Vagina (tissue), 2 donors: Measurements from ENCODE around the gene ADCY1. TPM values are rescaled to one million over a fixed set of nuclear protein-coding genes. Genes with fewer than 3 reads are reported as not detected.

ENCODE experiments used
- DNase-seq, 2 donors: peaks; one replicate each; pipeline ENCODE4 v3.0.0-alpha.2; 2017; ENCODE audit errors: extremely low spot score in 2 of 2
- H3K27ac ChIP-seq: fragments of 200-600 bp; sonication (generic); one replicate; pipeline ENCODE4 v1.5.1; 2019
- H3K27me3 ChIP-seq: fragments of 200-600 bp; sonication (generic); one replicate; pipeline ENCODE4 v1.5.1; 2019
- H3K36me3 ChIP-seq, 2 donors: fragments of 200-600 bp; sonication (generic); one replicate each; pipeline ENCODE4 v1.5.1; 2017 to 2019
- H3K4me1 ChIP-seq: fragments of 200-600 bp; sonication (generic); one replicate; pipeline ENCODE4 v1.5.1; 2019
- H3K4me3 ChIP-seq, 2 donors: fragments of 200-600 bp; sonication (generic); 1 replicate in 1 of 2; 2 replicates in 1 of 2; pipeline ENCODE4 v1.5.1; 2016 to 2019
- H3K9me3 ChIP-seq: fragments of 200-600 bp; sonication (generic); one replicate; pipeline ENCODE4 v1.5.1; 2019
- POLR2A ChIP-seq, 2 donors: fragments of 450-650 bp; IDR thresholded peaks; one replicate each; pipeline ENCODE4 v1.6.1; 2017; ENCODE audit warnings: antibody characterized with exemption in 2 of 2, mild to moderate bottlenecking in 2 of 2, moderate library complexity in 2 of 2
- POLR2AphosphoS5 ChIP-seq, 2 donors: sonication (generic); formaldehyde crosslinking; IDR thresholded peaks; one replicate each; pipeline ENCODE4 v1.9.0; 2017; ENCODE audit warnings: antibody characterized with exemption in 2 of 2, mild to moderate bottlenecking in 2 of 2, low read depth in 1 of 2; ENCODE audit not compliant: insufficient read depth in 1 of 2
- intact Hi-C: fragments of 100-400 bp; cut with DNase I; formaldehyde crosslinking; loops from one replicate; pipeline ENCODE4 v1.15.1; 2023
- total RNA-seq: library from RNA; depleted of rRNA; stranded (reverse); fragments of >200 nt; gene quantifications from one replicate; pipeline ENCODE4 v1.2.3, GENCODE V29; 2016
- TF ChIP-seq, protein P1 (sequence below), 3 experiments: fragments of 450-650 bp in 2 of 3; fragments of 200-600 bp in 1 of 3; sonication (generic) in 1 of 3; IDR thresholded peaks; one replicate each; pipeline ENCODE4 v1.5.1; 2017 to 2019; ENCODE audit warnings: antibody characterized with exemption in 3 of 3, mild to moderate bottlenecking in 2 of 3, moderate library complexity in 2 of 3

ADCY1 gene
- total RNA-seq, 1 donor from 2014 or later = 2.5 TPM

DNA sequence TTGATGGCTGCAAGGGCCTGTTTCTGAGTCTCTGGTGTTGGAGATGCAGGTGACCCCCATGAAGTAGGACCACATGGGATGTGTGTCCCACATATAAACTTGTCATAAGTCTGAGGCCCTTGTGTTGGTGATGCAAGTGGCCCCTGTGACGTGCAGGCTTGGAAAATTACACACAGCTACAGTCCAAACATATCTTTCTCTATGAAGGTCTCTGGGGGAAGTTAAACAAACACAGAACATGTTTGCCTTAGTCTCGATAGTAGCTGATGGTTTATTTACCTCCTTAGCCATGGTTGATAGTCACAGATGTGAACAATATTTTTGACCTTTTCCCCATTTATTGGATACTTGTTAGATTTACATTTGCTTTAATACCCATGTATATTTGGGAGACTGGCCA lies 64.7 kb downstream of the ADCY1 start:
- H3K9me3 ChIP-seq = no peaks in the 10 kb centered on the region
- H3K4me3 ChIP-seq = no peak overlapping the region
- H3K27ac ChIP-seq = no peak overlapping the region
- DNase-seq = no peak
- intact Hi-C loops = no loop called here
- TF ChIP-seq POLR2A (IDR thresholded peaks at IDR 0.05) (no peak), POLR2AphosphoS5 (IDR thresholded peaks at IDR 0.05; ENCODE audit: insufficient read depth in 1 of 2, low read depth in 1 of 2) (no peak)
- TF ChIP-seq, protein P1, sequence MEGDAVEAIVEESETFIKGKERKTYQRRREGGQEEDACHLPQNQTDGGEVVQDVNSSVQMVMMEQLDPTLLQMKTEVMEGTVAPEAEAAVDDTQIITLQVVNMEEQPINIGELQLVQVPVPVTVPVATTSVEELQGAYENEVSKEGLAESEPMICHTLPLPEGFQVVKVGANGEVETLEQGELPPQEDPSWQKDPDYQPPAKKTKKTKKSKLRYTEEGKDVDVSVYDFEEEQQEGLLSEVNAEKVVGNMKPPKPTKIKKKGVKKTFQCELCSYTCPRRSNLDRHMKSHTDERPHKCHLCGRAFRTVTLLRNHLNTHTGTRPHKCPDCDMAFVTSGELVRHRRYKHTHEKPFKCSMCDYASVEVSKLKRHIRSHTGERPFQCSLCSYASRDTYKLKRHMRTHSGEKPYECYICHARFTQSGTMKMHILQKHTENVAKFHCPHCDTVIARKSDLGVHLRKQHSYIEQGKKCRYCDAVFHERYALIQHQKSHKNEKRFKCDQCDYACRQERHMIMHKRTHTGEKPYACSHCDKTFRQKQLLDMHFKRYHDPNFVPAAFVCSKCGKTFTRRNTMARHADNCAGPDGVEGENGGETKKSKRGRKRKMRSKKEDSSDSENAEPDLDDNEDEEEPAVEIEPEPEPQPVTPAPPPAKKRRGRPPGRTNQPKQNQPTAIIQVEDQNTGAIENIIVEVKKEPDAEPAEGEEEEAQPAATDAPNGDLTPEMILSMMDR (IDR thresholded peaks at IDR 0.05) = no peak
- H3K4me1 ChIP-seq = no peaks in the 10 kb centered on the region
- H3K27me3 ChIP-seq = no peaks in the 10 kb centered on the region
- H3K36me3 ChIP-seq = no peaks in the 10 kb centered on the region

DNA sequence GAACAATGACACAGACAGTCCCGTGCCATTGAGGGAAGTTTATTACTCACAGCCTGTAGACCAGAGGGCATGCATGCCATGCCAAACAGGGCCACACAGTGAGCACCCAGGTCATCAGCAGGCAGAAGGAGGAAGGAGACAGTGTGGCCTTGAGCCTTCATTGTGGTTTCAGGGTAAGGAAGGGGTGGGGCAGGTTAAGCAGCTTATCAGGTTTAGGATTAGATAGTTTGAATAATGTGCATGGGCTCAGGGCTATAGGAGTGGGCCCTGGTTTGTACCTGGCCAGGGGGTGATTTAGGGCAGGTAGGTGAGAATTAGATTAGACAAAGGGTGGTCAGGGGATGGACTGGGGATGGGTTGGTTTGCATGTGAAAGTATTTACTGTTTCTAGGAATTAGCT lies 67.9 kb downstream of the ADCY1 start:
- Histone ChIP-seq H3K36me3 (no peaks in the 10 kb centered on the region), H3K9me3 (no peaks in the 10 kb centered on the region), H3K27ac (no peak overlapping the region), H3K4me3 (no peak overlapping the region), H3K27me3 (no peaks in the 10 kb centered on the region), H3K4me1 (no peaks in the 10 kb centered on the region)
- intact Hi-C loops = no loop called here
- peak in 1 of 2 donors; percentile 67 for DNase-seq
- TF ChIP-seq, protein P1 (IDR thresholded peaks at IDR 0.05) = no peak
- no peak for TF ChIP-seq POLR2AphosphoS5 (IDR thresholded peaks at IDR 0.05; ENCODE audit: insufficient read depth in 1 of 2, low read depth in 1 of 2)
- no peak for TF ChIP-seq POLR2A (IDR thresholded peaks at IDR 0.05)

DNA sequence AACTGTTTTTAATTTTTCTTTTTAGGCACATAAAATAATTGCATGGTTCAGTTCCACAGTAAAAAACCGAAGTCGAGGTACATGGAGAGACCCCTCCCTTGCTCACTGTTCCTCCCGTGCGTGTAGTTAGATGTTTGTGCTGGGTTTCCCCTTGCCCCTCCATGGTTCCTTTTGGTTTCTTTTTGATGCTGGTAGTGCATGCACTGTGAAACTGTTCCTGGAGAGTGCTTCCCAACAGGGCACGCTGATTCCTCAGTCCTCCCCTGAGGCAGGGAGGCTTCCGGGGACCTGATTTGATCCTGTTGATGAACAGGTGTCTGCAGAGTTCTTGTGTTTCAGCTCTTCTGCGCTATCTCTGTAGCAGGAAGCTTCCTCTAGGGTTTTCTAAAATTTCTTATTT lies 69.5 kb downstream of the ADCY1 start:
- H3K4me3 ChIP-seq = no peak overlapping the region
- H3K36me3 ChIP-seq = no peaks in the 10 kb centered on the region
- H3K27me3 ChIP-seq = no peaks in the 10 kb centered on the region
- DNase-seq = peak; percentile 64 to 84
- H3K27ac ChIP-seq = no peak overlapping the region
- H3K4me1 ChIP-seq = no peaks in the 10 kb centered on the region
- H3K9me3 ChIP-seq = no peaks in the 10 kb centered on the region
- intact Hi-C loops = no loop called here
- TF ChIP-seq POLR2AphosphoS5 (IDR thresholded peaks at IDR 0.05; ENCODE audit: insufficient read depth in 1 of 2, low read depth in 1 of 2) (no peak), POLR2A (IDR thresholded peaks at IDR 0.05) (no peak)
- TF ChIP-seq, protein P1 (IDR thresholded peaks at IDR 0.05) = no peak

DNA sequence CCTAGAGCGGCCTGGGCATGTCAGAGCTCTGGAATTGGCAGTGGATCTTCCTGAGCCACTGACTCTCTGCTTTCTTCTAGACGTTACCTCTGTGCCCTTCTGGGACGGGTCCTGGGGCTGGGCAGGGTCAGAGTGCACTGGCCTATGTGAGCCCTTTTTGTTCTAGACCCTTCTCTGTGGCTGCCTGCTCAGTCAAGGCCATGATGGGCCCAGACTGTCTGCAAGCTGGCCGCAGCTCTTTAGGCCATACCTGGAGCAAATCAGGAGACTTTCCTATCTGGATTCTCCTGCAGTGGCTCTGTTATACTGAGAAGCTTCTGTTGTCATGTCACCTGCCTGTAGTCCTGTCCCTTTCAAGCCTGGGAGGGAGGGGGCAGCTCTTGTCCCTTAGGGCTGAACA lies 70.1 kb downstream of the ADCY1 start:
- no peaks in the 10 kb centered on the region for H3K4me1 ChIP-seq
- no peak overlapping the region for H3K27ac ChIP-seq
- DNase-seq = peak; percentile 49 to 54
- intact Hi-C loops = no loop called here
- H3K27me3 ChIP-seq = no peaks in the 10 kb centered on the region
- no peaks in the 10 kb centered on the region for H3K9me3 ChIP-seq
- TF ChIP-seq POLR2AphosphoS5 (IDR thresholded peaks at IDR 0.05; ENCODE audit: insufficient read depth in 1 of 2, low read depth in 1 of 2) (no peak), POLR2A (IDR thresholded peaks at IDR 0.05) (no peak)
- TF ChIP-seq, protein P1 (IDR thresholded peaks at IDR 0.05) = no peak
- no peaks in the 10 kb centered on the region for H3K36me3 ChIP-seq
- H3K4me3 ChIP-seq = no peak overlapping the region

DNA sequence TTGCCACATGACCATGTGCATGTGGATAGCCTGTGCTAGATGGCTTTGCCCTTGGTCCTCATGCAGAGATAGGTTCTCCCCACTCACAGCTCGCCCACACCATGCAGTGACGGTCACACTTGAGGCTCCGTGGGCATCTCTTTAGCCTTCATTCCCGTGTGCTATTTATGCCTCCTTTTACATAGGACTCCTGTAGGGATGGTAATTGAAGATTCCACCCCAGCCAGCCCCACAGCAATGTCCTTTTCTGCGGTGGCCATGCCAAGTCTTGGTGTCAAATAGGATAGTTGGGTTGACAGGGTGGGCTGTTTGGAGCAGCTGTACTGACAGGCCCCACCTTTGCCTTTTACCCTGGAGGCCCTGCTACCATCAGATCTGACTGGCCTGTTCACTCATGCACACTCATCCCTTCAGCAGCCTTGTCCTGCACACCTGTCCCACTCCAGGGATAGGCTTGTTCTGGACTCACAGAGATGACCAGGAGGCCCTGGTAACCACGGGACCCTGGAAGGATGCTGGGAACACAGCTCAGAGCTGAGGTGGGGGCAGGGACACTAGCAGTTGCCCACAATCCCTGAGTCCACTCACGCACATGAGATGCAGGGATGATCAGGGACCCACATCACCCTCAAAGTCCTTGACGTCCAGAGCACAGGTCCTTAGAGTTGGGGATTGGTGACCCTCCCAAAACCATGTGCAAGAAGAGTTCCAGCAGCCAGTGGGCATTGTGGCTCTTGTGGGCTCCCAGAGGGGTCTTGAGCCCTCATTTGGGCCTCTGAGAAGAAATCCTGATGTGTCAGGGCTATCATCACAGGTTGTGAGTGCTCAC lies 71.2 kb downstream of the ADCY1 start:
- Histone ChIP-seq H3K27me3 (no peaks in the 10 kb centered on the region), H3K4me1 (no peaks in the 10 kb centered on the region), H3K27ac (no peak overlapping the region), H3K9me3 (no peaks in the 10 kb centered on the region), H3K36me3 (no peaks in the 10 kb centered on the region), H3K4me3 (no peak overlapping the region)
- TF ChIP-seq POLR2A (IDR thresholded peaks at IDR 0.05) (no peak), POLR2AphosphoS5 (IDR thresholded peaks at IDR 0.05; ENCODE audit: insufficient read depth in 1 of 2, low read depth in 1 of 2) (no peak)
- intact Hi-C loops = no loop called here
- DNase-seq = peak; percentile 72 to 79
